A549 treated with RU486 at 1 μM for 4 hours (cell line): ENCODE results near the gene ZNF311. TPM values are rescaled to one million over a fixed set of nuclear protein-coding genes. Genes with fewer than 3 reads are reported as not detected.

Source experiments
- total RNA-seq: library from RNA; stranded (reverse); fragments of 200-300 nt; extraction: Qiagen RNA extraction; gene quantifications from 5 replicates; pipeline ENCODE4 v1.2.3, GENCODE V29; 2022; ENCODE audit warnings: low read depth

Gene ZNF311
- 0.14 to 0.28 TPM (median 0.19 TPM) in 4 of 5 replicates, not detected in the other for total RNA-seq

DNA sequence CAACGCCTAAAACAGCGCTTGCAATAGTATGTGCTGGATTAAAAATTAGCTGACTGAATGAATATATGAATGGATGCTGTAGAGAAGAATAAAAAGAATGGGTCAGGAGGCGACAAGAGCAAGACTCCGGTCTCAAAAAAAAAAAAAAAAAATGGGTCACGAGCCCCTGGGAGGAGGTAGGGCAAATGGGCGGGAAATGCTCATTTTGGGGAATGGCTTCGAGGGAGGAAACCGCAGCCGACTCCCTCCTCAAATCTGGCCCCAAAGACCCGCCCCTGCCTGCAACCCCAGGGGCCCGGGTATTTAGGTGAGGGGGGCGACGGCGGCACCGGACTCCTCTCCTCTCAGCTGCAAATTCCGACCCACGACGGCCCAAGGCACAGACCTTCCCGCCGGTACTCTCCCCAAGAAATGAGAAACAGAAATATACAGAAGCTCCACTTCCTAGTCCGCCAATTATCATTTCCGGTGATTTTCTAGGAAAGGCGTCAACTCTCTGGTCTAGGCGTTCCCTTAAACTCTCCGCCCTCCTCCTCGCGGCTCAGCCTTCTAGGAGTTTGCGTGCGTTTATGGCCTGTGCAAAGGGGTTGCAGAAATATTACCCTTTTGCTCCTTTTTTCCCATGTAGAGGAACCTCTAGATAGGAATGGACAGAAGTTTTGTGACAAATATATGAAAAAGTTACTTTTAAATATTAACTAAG, at the start of gene ZNF311:
TSS of gene ZNF311 (minus strand) at position 133 of the 703 bp plus-strand sequence. CDS start 1,361 bp downstream, outside the sequence.

DNA sequence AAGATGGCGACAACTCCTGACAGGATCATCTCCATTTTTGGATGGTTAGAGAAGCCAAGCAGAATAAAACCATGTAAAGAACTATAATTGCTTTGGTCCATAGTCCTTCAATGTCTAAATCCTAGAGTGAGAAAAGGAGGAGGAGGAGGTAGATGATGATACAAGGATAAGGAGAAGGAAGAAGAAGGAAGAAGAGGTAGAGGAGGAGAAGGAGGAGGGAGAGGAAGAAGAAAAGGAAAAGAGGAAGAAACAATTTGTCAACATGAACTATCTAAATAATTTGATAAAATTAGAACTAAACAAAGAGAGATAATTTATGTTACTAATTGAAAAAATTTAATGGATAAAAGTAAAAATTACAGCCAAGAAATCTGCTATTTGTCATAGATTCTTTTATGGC, 40.0 kb upstream of the ZNF311 start, which contains the start of gene OR2W1:
TSS of gene OR2W1 (minus strand) at position 101 of the 400 bp plus-strand sequence. CDS start at position 101, 0 bp downstream.

Other genes with a start within 250 kb of the ZNF311 start
- 39.1 to 47.4 TPM (median 45.8 TPM) in 5 replicates for gene TRIM27, start 81.3 kb downstream of the ZNF311 start, total RNA-seq
- gene OR2W1, start 39.9 kb upstream of the ZNF311 start, total RNA-seq = not detected in 5 replicates
- gene OR2B3, start 82.0 kb upstream of the ZNF311 start, total RNA-seq = not detected in 5 replicates
- not detected in 5 replicates for gene OR2J1, start 94.2 kb upstream of the ZNF311 start, total RNA-seq
- not detected in 5 replicates for gene OR2J3, start 102.7 kb upstream of the ZNF311 start, total RNA-seq
- not detected in 5 replicates for gene OR2J2, start 165.6 kb upstream of the ZNF311 start, total RNA-seq